GM12875 (cell line): ENCODE measurements around the gene DLX6.

Source experiments
- H3K4me3 ChIP-seq: one replicate; pipeline ENCODE4 v1.5.1; 2011; ENCODE audit warnings: low read depth, low read length, control low read depth
- TF ChIP-seq, protein P1 (sequence below): IDR thresholded peaks from 2 replicates; pipeline ENCODE4 v1.5.1; 2011; ENCODE audit warnings: low read depth, mild to moderate bottlenecking, control low read depth, inconsistent platforms, low read length, moderate library complexity, borderline replicate concordance; ENCODE audit not compliant: insufficient read depth

DLX6 gene

DNA sequence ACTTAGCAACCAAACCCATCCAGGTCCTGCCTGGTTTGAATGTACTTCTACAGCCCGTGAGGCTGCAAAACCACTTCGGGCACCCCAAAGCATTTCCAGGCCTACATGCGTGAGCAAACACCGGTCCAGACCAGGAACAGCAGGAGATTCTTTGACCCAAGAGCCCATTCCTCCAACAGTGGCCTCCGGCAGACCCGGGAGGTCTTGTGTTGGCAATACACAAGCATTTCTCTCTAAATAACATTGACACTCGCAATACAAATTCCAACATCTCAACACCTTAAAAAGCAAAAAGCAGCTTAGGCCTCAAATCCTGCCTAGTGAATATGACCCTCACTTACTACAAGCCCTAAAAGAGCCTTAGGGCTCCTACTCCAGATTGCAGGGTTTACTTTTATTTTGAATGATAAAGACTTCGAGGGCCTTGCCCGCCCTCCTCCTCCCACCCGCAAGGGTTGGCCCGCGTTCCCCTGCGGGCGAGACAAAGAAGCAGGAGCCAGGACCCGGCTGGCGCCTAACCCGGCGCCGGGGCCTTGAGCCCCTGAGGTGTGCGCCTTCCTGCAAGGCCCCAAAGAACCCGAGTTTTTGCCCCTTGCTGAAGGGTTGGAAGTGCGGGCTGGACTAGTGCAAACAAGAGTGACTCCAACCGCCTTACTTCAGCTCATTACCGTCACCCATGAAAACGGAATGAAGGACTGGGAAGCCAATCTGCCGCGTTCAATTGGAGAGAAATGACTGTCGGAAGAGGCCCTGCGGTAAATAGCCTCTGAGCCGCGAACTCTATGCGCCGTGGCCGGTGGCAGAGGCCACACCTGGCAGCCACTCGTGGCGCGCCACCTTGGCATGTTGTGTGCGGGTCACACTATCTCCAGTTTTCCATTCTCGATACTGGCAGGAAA is 3.4 kb upstream of the DLX6 start:
- no peak overlapping the region for H3K4me3 ChIP-seq
- TF ChIP-seq, protein P1, sequence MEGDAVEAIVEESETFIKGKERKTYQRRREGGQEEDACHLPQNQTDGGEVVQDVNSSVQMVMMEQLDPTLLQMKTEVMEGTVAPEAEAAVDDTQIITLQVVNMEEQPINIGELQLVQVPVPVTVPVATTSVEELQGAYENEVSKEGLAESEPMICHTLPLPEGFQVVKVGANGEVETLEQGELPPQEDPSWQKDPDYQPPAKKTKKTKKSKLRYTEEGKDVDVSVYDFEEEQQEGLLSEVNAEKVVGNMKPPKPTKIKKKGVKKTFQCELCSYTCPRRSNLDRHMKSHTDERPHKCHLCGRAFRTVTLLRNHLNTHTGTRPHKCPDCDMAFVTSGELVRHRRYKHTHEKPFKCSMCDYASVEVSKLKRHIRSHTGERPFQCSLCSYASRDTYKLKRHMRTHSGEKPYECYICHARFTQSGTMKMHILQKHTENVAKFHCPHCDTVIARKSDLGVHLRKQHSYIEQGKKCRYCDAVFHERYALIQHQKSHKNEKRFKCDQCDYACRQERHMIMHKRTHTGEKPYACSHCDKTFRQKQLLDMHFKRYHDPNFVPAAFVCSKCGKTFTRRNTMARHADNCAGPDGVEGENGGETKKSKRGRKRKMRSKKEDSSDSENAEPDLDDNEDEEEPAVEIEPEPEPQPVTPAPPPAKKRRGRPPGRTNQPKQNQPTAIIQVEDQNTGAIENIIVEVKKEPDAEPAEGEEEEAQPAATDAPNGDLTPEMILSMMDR = no peak

DNA sequence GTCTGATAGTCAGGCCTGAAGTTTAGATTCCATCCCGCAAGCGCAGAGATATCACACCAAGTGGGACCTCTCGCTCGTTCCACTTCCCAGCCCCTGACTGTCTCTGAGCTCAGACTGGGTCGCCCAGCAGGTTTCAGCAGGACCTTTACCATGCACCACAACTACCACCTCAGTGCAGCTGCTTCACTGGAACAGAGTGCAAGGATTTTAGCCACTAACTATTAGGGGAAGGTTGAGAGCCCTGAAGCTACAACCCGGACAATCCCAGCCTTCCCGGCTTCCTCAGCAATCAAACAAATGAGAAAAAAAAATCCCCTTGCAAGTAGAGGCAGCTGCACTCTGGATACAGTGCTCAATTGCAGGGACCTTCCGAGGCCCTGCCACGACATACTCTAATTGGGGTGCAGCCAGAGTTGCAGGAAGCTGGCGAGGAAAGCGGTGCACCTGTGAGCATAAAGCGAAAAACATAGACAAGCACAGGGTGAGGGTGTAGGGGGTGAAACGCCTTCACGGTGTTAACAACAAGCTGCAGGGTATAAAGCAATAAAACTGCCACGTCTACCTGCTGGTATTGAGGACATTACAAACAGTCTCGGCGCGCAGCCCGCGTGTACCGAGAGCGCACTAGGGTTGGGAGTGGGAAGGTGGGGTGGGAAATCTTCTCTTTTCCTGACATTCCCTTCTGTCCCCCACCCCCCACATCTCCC is 2.6 kb upstream of the DLX6 start:
- TF ChIP-seq, protein P1 = no peak

DNA sequence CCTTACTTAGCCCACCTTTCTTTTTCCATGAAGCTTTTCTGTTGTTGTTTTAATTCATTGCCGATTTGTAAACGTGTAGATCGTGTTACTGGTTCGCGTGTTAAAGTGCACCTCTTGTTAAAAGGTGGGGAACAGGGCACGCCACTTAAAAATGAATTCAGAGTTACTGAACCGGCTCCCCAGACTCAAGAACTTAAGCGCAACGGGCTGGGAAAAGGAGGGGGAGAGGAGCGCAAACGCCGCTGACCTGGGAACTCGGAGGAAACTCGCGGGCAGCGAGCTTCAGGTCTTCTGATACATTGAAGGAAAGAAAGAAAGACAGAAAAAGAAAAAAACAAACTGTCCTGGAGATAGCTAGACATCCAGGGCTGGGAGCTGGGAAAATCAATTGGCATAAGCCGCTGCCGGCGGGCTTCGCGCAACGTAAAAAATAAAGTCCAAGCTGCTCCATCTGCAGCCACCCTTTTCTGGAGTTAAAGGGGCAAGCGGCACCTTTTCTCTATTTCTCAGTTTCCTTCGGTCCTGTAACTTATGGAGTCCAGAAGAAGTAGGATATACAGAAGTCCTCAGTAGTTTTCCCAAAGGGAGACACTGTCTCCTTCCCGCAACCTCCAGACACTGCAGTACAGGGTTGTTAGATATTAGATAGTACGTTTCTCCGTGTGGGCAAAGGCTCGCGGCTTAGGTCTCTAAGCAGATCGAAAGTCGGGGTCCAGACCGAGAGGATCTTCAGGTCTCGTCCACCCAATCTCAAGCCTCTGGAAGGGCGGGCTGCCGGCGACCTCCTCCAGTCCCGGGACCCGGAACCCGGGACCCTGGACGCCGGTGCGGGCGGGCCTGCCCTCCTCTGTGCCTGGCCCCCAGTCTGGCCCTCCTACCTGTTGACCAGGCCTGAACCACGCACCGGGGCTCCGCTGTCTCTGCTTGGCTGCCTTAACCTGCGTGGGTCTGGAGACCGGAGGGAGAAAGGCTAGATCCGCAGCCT is 1.8 kb upstream of the DLX6 start:
- TF ChIP-seq, protein P1 = no peak
- H3K4me3 ChIP-seq = no peak overlapping the region

More for the DNA sequence above, 2.6 kb upstream of the DLX6 start:
- no peak overlapping the region for H3K4me3 ChIP-seq

DNA sequence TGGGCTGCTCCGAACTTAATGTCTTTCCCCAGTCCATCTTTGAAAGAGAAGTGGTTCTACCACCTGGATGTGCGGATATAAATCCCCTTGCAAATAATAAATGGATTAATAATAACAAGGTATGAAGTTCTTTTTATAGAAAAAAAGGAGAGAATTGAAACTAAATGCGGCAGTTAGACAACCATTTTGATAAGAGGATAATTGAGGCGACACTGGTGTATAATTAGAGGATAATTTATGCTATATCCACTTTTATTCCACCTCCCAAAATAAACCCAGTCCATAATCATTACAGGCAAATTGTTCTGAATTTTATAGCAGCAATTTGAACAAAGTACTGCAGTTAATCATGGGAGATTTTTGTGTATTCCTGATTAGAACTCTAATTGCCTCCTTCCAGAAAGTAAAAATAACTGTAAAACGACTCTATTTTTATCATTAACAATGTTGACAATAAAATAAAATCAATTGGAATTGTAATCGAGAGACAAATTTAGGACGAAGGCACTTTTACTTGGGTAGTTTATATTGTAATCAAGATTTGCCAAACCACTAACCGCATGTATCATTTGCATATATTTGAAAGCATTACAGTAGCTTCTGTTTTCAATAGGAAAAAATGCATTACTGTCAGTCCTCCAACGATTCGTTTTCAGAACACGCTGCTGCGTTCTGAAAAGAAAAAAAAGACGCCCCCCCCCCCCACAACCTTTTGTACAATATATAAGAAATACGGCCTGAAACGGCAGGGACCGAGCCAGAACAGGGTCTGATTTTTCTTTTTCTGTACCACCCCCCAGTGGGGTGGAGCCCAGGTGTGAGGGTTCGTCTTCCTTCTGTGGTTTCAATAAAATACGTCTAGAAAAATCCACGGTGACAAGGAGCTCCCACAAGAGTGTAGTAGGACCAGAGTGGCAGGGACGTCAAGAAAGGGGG is 838 bp upstream of the DLX6 start:
- TF ChIP-seq, protein P1 = no peak
- no peak overlapping the region for H3K4me3 ChIP-seq

GRCh38 chr7:97006055-97006815 is 882 bp downstream of the DLX6 start:
- TF ChIP-seq, protein P1 = no peak
- no peak overlapping the region for H3K4me3 ChIP-seq
